Tibial nerve (tissue), 4 donors: ENCODE data around the gene GGACT.
A peak's percentile ranks its signal among the peaks of the same experiment; 100 is the strongest.

Source experiments
- CTCF ChIP-seq, 5 experiments: fragments of 200-600 bp in 3 of 5; fragments of 450-650 bp in 2 of 5; sonication (generic) in 3 of 5; IDR thresholded peaks; one replicate each; pipeline ENCODE4 v1.5.1; 2016 to 2019; ENCODE audit warnings: antibody characterized with exemption in 5 of 5, mild to moderate bottlenecking in 3 of 5, moderate library complexity in 2 of 5
- EP300 ChIP-seq, 2 donors: sonication (generic); formaldehyde crosslinking; IDR thresholded peaks; one replicate each; pipeline ENCODE4 v1.6.1; 2017; ENCODE audit warnings: antibody characterized with exemption in 2 of 2, mild to moderate bottlenecking in 1 of 2
- POLR2A ChIP-seq, 2 donors: fragments of 450-650 bp; IDR thresholded peaks; one replicate each; pipeline ENCODE4 v1.6.1; 2017; ENCODE audit warnings: antibody characterized with exemption in 2 of 2, mild to moderate bottlenecking in 2 of 2, moderate library complexity in 2 of 2

GRCh38 chr13:100514788-100515409 is 73.7 kb downstream of the GGACT start:
- TF ChIP-seq CTCF (IDR thresholded peaks at IDR 0.05) (peak; percentile 78 to 86 (median 81)), POLR2A (IDR thresholded peaks at IDR 0.05) (no peak), EP300 (IDR thresholded peaks at IDR 0.05) (peak in 1 of 2 donors; percentile 12)
